Adrenal gland (tissue), 12 donors: Measurements from ENCODE around the gene NEXMIF. TPM values are rescaled to one million over a fixed set of nuclear protein-coding genes. Genes with fewer than 3 reads are reported as not detected.

Experiments used
- DNase-seq, 7 donors: peaks; one replicate each; pipeline ENCODE4 v3.0.0-alpha.2; 2019 to 2020
- H3K27ac ChIP-seq, 5 donors: fragments of 200-600 bp; sonication (generic) in 4 of 5; 1 replicate in 3 of 5; 2 replicates in 2 of 5; pipeline versions ENCODE4 v1.5.1 to v1.8.0; 2016 to 2020; ENCODE audit warnings: mild to moderate bottlenecking in 1 of 5
- H3K27me3 ChIP-seq: fragments of 200-600 bp; 2 replicates; pipeline ENCODE4 v1.8.0; 2021
- H3K36me3 ChIP-seq, 2 donors: fragments of 200-600 bp; replicated peaks in 1 of 2; 1 replicate in 1 of 2; 2 replicates in 1 of 2; pipeline versions ENCODE4 v1.5.1 to v1.8.0; 2018 to 2022
- H3K4me1 ChIP-seq, 2 donors: fragments of 200-600 bp; replicated peaks in 1 of 2; 1 replicate in 1 of 2; 2 replicates in 1 of 2; pipeline versions ENCODE4 v1.5.1 to v1.8.0; 2018 to 2021
- H3K4me3 ChIP-seq, 4 donors: fragments of 200-600 bp; sonication (generic) in 3 of 4; one replicate each; pipeline ENCODE4 v1.5.1; 2016 to 2018
- H3K9me3 ChIP-seq, 3 donors: fragments of 200-600 bp; sonication (generic) in 1 of 3; replicated peaks in 1 of 3; 1 replicate in 2 of 3; 2 replicates in 1 of 3; pipeline versions ENCODE4 v1.5.1 to v1.8.0; 2016 to 2021
- POLR2A ChIP-seq, 2 donors: fragments of 450-650 bp; IDR thresholded peaks; one replicate each; pipeline ENCODE4 v1.6.1; 2017; ENCODE audit warnings: antibody characterized with exemption in 2 of 2, mild to moderate bottlenecking in 2 of 2, moderate library complexity in 1 of 2
- WGBS, 4 donors: extraction: QIAGEN DNeasy Blood & Tissue Kit in 2 of 4; methylation state at CpG; one replicate each; pipeline versions ENCODE4 v1.1.5 to v1.1.7; 2013 to 2017; 5-methylcytosine and 5-hydroxymethylcytosine counted together
- intact Hi-C, 2 donors: fragments of 100-400 bp; cut with DNase I; formaldehyde crosslinking; loops; one replicate each; pipeline versions ENCODE4 v1.14.1 to v1.15.0; 2022 to 2023
- polyA plus RNA-seq, 3 donors: library from polyadenylated mRNA; stranded (reverse); fragments of 200-250 nt in 2 of 3; fragments of 350-450 nt in 1 of 3; fragmentation: Illumina TruSeq in 1 of 3; extraction: RNeasy Lipid Tissue Mini Kit (QIAGEN cat#74804) in 1 of 3; gene quantifications; one replicate each; pipeline ENCODE4 v1.2.3, GENCODE V29; 2013 to 2014
- total RNA-seq, 9 donors: library from RNA; depleted of rRNA in 4 of 9; stranded (reverse); fragments of >200 nt in 4 of 9; fragments of 120-200 nt in 1 of 9; fragmentation: NEBNext Ultra II Directional in 1 of 9; extraction: Animal tissue kit (Norgen Biotek cat#: 25700) in 1 of 9; gene quantifications; one replicate each; pipeline versions ENCODE4 v1.1.0 to v1.2.4, GENCODE V29; 2013 to 2023
- TF ChIP-seq, protein P1 (sequence below), 6 experiments: fragments of 450-650 bp in 4 of 6; fragments of 200-600 bp in 2 of 6; sonication (generic) in 1 of 6; IDR thresholded peaks; 1 replicate in 5 of 6; 2 replicates in 1 of 6; pipeline versions ENCODE4 v1.5.1 to v1.8.0; 2016 to 2021; ENCODE audit warnings: antibody characterized with exemption in 6 of 6, mild to moderate bottlenecking in 2 of 6, moderate library complexity in 1 of 6
- donor health status: healthy with polysubstance abuse.
- donor health status: Bipolar disorder and iron deficiency.
- donor health status: DM: yes; HTN: yes; CAD: no.
- donor health status: DM: no; HTN: no; CAD: no.
- donor health status: DM: no; HTN: no; CAD: no.
- donor health status: DM: yes; HTN: yes; CAD: no.

NEXMIF gene
- total and polyA plus RNA-seq, 12 donors = 0.10 to 3.2 (median 1.7) TPM

DNA sequence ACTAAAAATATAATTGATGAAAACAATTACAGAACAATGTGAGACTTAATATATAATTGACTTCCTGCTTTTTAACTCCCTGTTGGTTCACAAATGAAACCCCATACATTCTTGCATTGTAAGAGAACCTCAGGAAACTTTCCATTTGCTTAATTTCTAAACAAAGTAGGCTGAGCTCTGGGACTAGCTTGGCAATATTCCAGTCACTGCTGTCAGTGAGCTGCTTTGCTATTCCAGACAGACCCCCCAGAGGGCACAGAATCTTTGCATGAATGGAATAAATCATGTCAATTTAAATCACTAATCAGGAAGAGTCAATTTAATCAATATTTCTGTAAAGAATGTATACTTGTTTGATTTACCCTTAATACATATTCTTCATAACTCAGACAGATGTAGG is 110.6 kb downstream of the NEXMIF start:
- H3K9me3 ChIP-seq = no peaks in the 10 kb centered on the region
- intact Hi-C loops = no loop called here
- H3K27ac ChIP-seq = no peak overlapping the region
- no peaks in the 10 kb centered on the region for H3K27me3 ChIP-seq
- H3K4me1 ChIP-seq = no peaks in the 10 kb centered on the region
- DNase-seq = no peak
- no peak for TF ChIP-seq POLR2A (IDR thresholded peaks at IDR 0.05)
- TF ChIP-seq, protein P1, sequence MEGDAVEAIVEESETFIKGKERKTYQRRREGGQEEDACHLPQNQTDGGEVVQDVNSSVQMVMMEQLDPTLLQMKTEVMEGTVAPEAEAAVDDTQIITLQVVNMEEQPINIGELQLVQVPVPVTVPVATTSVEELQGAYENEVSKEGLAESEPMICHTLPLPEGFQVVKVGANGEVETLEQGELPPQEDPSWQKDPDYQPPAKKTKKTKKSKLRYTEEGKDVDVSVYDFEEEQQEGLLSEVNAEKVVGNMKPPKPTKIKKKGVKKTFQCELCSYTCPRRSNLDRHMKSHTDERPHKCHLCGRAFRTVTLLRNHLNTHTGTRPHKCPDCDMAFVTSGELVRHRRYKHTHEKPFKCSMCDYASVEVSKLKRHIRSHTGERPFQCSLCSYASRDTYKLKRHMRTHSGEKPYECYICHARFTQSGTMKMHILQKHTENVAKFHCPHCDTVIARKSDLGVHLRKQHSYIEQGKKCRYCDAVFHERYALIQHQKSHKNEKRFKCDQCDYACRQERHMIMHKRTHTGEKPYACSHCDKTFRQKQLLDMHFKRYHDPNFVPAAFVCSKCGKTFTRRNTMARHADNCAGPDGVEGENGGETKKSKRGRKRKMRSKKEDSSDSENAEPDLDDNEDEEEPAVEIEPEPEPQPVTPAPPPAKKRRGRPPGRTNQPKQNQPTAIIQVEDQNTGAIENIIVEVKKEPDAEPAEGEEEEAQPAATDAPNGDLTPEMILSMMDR (IDR thresholded peaks at IDR 0.05) = no peak
- H3K4me3 ChIP-seq = no peak overlapping the region
- H3K36me3 ChIP-seq = no peaks in the 10 kb centered on the region

DNA sequence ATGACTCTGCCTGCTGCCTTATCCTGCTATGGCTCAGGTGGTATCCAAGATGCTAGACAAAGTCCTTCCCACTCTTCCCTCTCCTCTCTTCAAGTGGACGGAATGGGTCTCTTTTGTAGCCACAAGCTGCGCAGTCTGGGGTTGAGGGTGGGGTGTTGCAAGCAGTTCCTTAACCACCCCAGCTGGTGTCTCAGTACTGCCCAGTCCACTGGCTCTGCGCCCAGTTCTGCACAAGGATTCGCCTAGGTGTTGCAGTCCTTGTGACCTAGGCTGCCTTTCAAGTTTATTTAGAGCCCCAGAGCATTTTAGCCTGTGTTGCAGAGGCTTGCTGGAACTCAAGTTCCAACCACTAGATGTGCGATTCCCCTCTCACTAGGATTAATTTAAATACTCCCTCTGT is 120.7 kb downstream of the NEXMIF start:
- 51 to 94% (median 78%) methylated on average over 2 to 5 of the region's 5 CpGs for WGBS, 4 donors
- Histone ChIP-seq H3K36me3 (no peaks in the 10 kb centered on the region), H3K4me3 (no peak overlapping the region), H3K27ac (no peak overlapping the region), H3K4me1 (no peaks in the 10 kb centered on the region), H3K27me3 (no peaks in the 10 kb centered on the region), H3K9me3 (no peaks in the 10 kb centered on the region)
- DNase-seq = no peak
- intact Hi-C loops = no loop called here
- TF ChIP-seq, protein P1 (IDR thresholded peaks at IDR 0.05) = no peak
- no peak for TF ChIP-seq POLR2A (IDR thresholded peaks at IDR 0.05)

DNA sequence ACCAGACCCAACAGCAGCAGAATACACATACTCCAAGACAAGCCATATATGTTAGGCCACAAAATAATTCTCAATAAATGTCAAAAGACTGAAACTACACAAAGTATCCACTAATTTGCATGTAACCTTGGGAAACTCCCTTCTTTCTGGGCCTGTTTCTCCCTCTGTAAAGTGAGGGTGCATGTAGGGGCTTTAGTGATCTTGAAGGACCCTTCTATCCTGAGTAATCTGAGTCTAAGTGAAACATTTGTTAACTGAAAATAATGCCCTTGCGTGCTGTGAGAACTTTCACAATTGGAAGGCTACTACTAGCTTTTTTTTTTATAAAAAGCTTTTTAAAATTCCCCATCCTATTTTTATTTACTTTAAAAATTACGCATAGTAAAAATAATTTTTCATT is 125.2 kb downstream of the NEXMIF start:
- WGBS, 4 donors = 76 to 96% (median 85%) methylated on average over 2 of the region's 2 CpGs

DNA sequence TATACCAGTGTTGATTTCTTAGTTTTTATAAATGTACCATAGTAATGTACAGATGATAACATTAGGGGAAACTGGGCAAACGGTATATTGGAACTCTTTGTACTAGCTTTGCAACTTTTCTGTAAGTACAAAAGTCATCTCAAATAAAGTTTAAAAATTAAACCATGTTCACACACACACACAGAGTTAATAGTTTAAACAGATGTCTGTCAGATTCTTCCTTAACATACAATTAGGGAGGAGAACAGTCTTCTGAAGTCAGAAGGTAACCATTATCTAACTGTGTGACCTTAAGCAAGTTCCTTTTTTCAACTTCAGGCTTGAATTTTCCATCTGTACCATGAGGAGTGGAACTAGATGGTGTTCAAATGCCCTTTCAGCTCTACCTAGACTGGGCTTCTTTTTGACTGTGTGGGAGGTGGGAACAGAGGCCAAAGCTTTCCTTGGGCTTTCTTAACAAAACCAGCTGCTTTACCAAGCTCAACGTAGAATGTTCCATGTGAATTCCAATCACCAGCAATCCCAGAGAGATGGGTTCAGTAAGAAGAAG is 127.8 kb downstream of the NEXMIF start:
- Histone ChIP-seq H3K4me3 (no peak overlapping the region), H3K27me3 (no peaks in the 10 kb centered on the region), H3K4me1 (no peaks in the 10 kb centered on the region), H3K9me3 (no peaks in the 10 kb centered on the region), H3K36me3 (no peaks in the 10 kb centered on the region), H3K27ac (no peak overlapping the region)
- 57 to 100% (median 80%) methylated on average over 2 of the region's 2 CpGs for WGBS, 4 donors
- intact Hi-C loops = no loop called here
- no peak for DNase-seq
- TF ChIP-seq, protein P1 (IDR thresholded peaks at IDR 0.05) = no peak
- no peak for TF ChIP-seq POLR2A (IDR thresholded peaks at IDR 0.05)

More for the DNA sequence above, 125.2 kb downstream of the NEXMIF start:
- no peaks in the 10 kb centered on the region for H3K27me3 ChIP-seq
- intact Hi-C loops = no loop called here
- TF ChIP-seq, protein P1 (IDR thresholded peaks at IDR 0.05) = no peak
- no peak for TF ChIP-seq POLR2A (IDR thresholded peaks at IDR 0.05)
- H3K4me1 ChIP-seq = no peaks in the 10 kb centered on the region
- no peaks in the 10 kb centered on the region for H3K9me3 ChIP-seq
- H3K4me3 ChIP-seq = no peak overlapping the region
- no peak overlapping the region for H3K27ac ChIP-seq
- no peaks in the 10 kb centered on the region for H3K36me3 ChIP-seq
- DNase-seq = no peak
